Measurements from ENCODE around the gene IGSF1. TPM values are rescaled to one million over a fixed set of nuclear protein-coding genes. Genes with fewer than 3 reads are reported as not detected.

IGSF1 gene
- total RNA-seq, 1 experiment from 2014 or later, result 0.79 TPM

DNA sequence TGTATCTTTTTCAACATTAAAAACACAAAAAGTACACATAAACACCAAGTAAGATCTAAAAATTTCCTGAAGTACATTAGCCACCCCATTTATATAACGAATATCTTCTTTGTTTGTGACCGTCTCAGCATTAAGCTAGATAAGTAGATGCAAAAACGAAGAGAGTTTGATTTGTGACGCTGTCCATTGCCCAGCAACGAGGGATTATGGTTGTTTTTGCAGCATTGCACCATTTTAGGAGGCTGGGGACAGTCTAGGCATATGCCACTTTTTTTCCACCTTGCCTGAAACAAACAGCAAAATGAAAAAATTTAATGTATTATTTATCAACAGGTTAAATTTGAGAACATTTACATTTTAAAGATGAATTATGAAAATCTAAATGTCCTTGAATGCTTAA is 12.0 kb upstream of the IGSF1 start:
- ChIA-PET CTCF (no interaction called here), RAD21 (ENCODE audit: low non-redundant PET in 1 of 2, low total read pairs in 2 of 2, uncharacterized antibody in 2 of 2, unreplicated experiment in 2 of 2) (no interaction called here), POLR2A (no interaction called here)
- Histone ChIP-seq H3K27me3 (ENCODE audit: insufficient read depth, low read length) (no peaks in the 10 kb centered on the region), H3K9ac (ENCODE audit: low read length) (no peak overlapping the region), H3K79me2 (ENCODE audit: insufficient read depth, low read length) (no peaks in the 10 kb centered on the region), H3K9me3 (ENCODE audit: control insufficient read depth in 1 of 2, insufficient read depth in 1 of 2, low read depth in 1 of 2, low read length in 2 of 2) (no peaks in the 10 kb centered on the region), H3K4me1 (ENCODE audit: control insufficient read depth in 1 of 2, insufficient read depth in 2 of 2, low read length in 2 of 2) (no peaks in the 10 kb centered on the region), H3K4me2 (ENCODE audit: low read length) (no peak overlapping the region), H3K27ac (ENCODE audit: low read depth, low read length) (no peak overlapping the region), H3K4me3 (replicated peaks in 1 of 2; ENCODE audit: low read depth in 1 of 2, low read length in 2 of 2) (no peak overlapping the region), H3K36me3 (ENCODE audit: control insufficient read depth in 1 of 2, insufficient read depth in 2 of 2, low read length in 2 of 2) (no peaks in the 10 kb centered on the region), H4K20me1 (ENCODE audit: insufficient read depth) (no peaks in the 10 kb centered on the region), H2AFZ (ENCODE audit: low read depth, low read length, poor library complexity, severe bottlenecking) (no peak overlapping the region), H3K9me2 (ENCODE audit: insufficient read depth) (no peaks in the 10 kb centered on the region)
- TF ChIP-seq, protein P1, sequence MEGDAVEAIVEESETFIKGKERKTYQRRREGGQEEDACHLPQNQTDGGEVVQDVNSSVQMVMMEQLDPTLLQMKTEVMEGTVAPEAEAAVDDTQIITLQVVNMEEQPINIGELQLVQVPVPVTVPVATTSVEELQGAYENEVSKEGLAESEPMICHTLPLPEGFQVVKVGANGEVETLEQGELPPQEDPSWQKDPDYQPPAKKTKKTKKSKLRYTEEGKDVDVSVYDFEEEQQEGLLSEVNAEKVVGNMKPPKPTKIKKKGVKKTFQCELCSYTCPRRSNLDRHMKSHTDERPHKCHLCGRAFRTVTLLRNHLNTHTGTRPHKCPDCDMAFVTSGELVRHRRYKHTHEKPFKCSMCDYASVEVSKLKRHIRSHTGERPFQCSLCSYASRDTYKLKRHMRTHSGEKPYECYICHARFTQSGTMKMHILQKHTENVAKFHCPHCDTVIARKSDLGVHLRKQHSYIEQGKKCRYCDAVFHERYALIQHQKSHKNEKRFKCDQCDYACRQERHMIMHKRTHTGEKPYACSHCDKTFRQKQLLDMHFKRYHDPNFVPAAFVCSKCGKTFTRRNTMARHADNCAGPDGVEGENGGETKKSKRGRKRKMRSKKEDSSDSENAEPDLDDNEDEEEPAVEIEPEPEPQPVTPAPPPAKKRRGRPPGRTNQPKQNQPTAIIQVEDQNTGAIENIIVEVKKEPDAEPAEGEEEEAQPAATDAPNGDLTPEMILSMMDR (IDR thresholded peaks at IDR 0.05 in 2 of 3, conservative IDR thresholded peaks at IDR 0.05 in 1 of 3; ENCODE audit: borderline replicate concordance in 1 of 3, insufficient read depth in 1 of 3, low read depth in 2 of 3, low read length in 2 of 3), result no peak
- no peak for TF ChIP-seq ZNF274 (IDR thresholded peaks at IDR 0.05; ENCODE audit: low read depth, low read length)
- no peak for TF ChIP-seq EZH2 (IDR thresholded peaks at IDR 0.05)
- no peak for TF ChIP-seq ELF1 (IDR thresholded peaks at IDR 0.05; ENCODE audit: borderline replicate concordance, low read depth)
- TF ChIP-seq RAD21 (IDR thresholded peaks at IDR 0.05; ENCODE audit: low read depth), result no peak
- TF ChIP-seq, protein P2, sequence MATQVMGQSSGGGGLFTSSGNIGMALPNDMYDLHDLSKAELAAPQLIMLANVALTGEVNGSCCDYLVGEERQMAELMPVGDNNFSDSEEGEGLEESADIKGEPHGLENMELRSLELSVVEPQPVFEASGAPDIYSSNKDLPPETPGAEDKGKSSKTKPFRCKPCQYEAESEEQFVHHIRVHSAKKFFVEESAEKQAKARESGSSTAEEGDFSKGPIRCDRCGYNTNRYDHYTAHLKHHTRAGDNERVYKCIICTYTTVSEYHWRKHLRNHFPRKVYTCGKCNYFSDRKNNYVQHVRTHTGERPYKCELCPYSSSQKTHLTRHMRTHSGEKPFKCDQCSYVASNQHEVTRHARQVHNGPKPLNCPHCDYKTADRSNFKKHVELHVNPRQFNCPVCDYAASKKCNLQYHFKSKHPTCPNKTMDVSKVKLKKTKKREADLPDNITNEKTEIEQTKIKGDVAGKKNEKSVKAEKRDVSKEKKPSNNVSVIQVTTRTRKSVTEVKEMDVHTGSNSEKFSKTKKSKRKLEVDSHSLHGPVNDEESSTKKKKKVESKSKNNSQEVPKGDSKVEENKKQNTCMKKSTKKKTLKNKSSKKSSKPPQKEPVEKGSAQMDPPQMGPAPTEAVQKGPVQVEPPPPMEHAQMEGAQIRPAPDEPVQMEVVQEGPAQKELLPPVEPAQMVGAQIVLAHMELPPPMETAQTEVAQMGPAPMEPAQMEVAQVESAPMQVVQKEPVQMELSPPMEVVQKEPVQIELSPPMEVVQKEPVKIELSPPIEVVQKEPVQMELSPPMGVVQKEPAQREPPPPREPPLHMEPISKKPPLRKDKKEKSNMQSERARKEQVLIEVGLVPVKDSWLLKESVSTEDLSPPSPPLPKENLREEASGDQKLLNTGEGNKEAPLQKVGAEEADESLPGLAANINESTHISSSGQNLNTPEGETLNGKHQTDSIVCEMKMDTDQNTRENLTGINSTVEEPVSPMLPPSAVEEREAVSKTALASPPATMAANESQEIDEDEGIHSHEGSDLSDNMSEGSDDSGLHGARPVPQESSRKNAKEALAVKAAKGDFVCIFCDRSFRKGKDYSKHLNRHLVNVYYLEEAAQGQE (IDR thresholded peaks at IDR 0.05; ENCODE audit: low read depth), result no peak
- BruUV-seq (replicated peaks), result no TSS peak
- DNase-seq (ENCODE audit: low read depth, low spot score) (no peak), ATAC-seq (no peak)
- intact Hi-C loops (cut with micrococcal nuclease), result no loop called here
